ENCODE measurements around the gene HYAL1. TPM values are rescaled to one million over a fixed set of nuclear protein-coding genes. Genes with fewer than 3 reads are reported as not detected.
"Not testable (repeated sequence)": the region's sequence is repeated elsewhere in the genome, so short reads cannot be mapped to it uniquely, and the experiment has no call there.

Gene HYAL1
- total RNA-seq, 1 donor from 2014 or later = 0.22 TPM

- Mint-ChIP-seq H3K27ac (ENCODE audit: unreplicated experiment) (no peak overlapping the region), H3K4me1 (ENCODE audit: low read depth) (peaks cover 16% of the 10 kb centered on the region), H3K36me3 (ENCODE audit: low read depth) (peaks cover 5% of the 10 kb centered on the region), H3K9me3 (ENCODE audit: low read depth) (no peaks in the 10 kb centered on the region), H3K4me3 (ENCODE audit: unreplicated experiment) (no peak overlapping the region), H3K27me3 (ENCODE audit: low read depth) (no peaks in the 10 kb centered on the region)
- TF ChIP-seq, protein P1, sequence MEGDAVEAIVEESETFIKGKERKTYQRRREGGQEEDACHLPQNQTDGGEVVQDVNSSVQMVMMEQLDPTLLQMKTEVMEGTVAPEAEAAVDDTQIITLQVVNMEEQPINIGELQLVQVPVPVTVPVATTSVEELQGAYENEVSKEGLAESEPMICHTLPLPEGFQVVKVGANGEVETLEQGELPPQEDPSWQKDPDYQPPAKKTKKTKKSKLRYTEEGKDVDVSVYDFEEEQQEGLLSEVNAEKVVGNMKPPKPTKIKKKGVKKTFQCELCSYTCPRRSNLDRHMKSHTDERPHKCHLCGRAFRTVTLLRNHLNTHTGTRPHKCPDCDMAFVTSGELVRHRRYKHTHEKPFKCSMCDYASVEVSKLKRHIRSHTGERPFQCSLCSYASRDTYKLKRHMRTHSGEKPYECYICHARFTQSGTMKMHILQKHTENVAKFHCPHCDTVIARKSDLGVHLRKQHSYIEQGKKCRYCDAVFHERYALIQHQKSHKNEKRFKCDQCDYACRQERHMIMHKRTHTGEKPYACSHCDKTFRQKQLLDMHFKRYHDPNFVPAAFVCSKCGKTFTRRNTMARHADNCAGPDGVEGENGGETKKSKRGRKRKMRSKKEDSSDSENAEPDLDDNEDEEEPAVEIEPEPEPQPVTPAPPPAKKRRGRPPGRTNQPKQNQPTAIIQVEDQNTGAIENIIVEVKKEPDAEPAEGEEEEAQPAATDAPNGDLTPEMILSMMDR (IDR thresholded peaks at IDR 0.05) = no peak
- DNase-seq (ENCODE audit: low spot score) = no peak
Observed at GRCh38 chr3:50290161-50290641, 13.2 kb downstream of the HYAL1 start.

DNA sequence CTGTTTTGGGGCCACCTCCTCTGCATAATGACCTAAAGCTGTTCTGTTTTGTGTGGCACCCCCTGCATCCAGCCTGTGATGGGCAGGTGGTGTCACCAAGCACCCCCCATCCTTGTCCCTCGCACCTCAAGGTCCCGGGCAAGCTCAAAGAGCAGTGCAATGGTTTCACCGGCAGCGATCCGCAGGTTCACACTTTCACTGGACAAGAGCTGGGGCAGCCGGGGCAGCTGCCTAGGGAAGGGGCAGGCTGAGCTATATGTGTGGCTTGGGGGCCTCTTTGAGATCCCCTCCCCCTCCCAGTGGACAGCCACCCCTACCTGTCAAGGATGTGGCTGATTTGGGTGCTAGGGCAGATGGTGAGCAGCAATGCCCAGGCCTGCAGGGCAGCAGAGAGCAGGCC lies 14.2 kb downstream of the HYAL1 start:
- H3K27ac Mint-ChIP-seq (ENCODE audit: unreplicated experiment) = no peak overlapping the region
- H3K27me3 Mint-ChIP-seq (ENCODE audit: low read depth) = no peaks in the 10 kb centered on the region
- H3K4me1 Mint-ChIP-seq (ENCODE audit: low read depth) = peaks cover 16% of the 10 kb centered on the region
- H3K4me3 Mint-ChIP-seq (ENCODE audit: unreplicated experiment) = no peak overlapping the region
- TF ChIP-seq, protein P1 (IDR thresholded peaks at IDR 0.05) = no peak
- H3K36me3 Mint-ChIP-seq (ENCODE audit: low read depth) = peaks cover 5% of the 10 kb centered on the region
- H3K9me3 Mint-ChIP-seq (ENCODE audit: low read depth) = no peaks in the 10 kb centered on the region
- DNase-seq (ENCODE audit: low spot score) = no peak

DNA sequence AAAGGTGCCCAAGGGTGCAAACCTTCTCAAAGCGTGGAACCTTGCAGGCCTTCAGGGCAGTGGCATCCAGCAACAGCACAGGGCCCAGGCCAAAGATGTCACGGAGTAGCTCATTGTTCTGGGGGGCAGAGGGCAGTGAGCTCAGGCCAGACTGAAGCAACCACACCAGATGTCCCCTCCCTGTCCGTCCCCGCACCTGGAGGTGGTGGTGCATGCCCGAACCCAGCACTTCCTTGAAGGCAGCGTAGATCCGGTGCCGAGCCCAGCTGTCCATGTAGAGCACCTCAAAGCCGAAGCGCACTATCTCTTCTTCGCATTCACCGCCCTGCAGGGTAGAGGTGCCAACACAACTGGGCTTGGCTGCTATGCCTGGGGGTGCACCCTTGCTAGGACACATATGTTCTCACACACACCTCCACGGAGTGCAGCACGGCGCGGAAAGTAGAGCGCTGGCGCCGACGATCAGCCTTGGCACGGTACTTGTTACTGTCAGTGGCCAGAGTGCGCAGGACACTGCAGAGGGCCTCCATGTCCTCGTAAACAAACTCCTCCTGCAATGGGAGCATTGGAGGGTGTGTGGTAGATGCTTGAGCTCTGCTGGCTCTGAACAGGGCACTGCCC lies 14.9 kb downstream of the HYAL1 start:
- H3K36me3 Mint-ChIP-seq (ENCODE audit: low read depth) = peaks cover 5% of the 10 kb centered on the region
- no peaks in the 10 kb centered on the region for H3K9me3 Mint-ChIP-seq (ENCODE audit: low read depth)
- no peak overlapping the region for H3K27ac Mint-ChIP-seq (ENCODE audit: unreplicated experiment)
- peaks cover 16% of the 10 kb centered on the region for H3K4me1 Mint-ChIP-seq (ENCODE audit: low read depth)
- no peak for DNase-seq (ENCODE audit: low spot score)
- H3K4me3 Mint-ChIP-seq (ENCODE audit: unreplicated experiment) = no peak overlapping the region
- no peaks in the 10 kb centered on the region for H3K27me3 Mint-ChIP-seq (ENCODE audit: low read depth)
- TF ChIP-seq, protein P1 (IDR thresholded peaks at IDR 0.05) = no peak

- Mint-ChIP-seq H3K36me3 (ENCODE audit: low read depth) (peaks cover 5% of the 10 kb centered on the region), H3K27ac (ENCODE audit: unreplicated experiment) (no peak overlapping the region), H3K9me3 (ENCODE audit: low read depth) (no peaks in the 10 kb centered on the region), H3K4me1 (ENCODE audit: low read depth) (peaks cover 6% of the 10 kb centered on the region), H3K4me3 (ENCODE audit: unreplicated experiment) (no peak overlapping the region), H3K27me3 (ENCODE audit: low read depth) (no peaks in the 10 kb centered on the region)
- TF ChIP-seq, protein P1 (IDR thresholded peaks at IDR 0.05) = no peak
- DNase-seq (ENCODE audit: low spot score) = no peak
Observed at GRCh38 chr3:50287262-50287661, 16.1 kb downstream of the HYAL1 start.

GRCh38 chr3:50286322-50287227 lies 16.8 kb downstream of the HYAL1 start:
- TF ChIP-seq, protein P1 (IDR thresholded peaks at IDR 0.05) = no peak
- Mint-ChIP-seq H3K9me3 (ENCODE audit: low read depth) (no peaks in the 10 kb centered on the region), H3K27ac (ENCODE audit: unreplicated experiment) (no peak overlapping the region), H3K36me3 (ENCODE audit: low read depth) (peaks cover 5% of the 10 kb centered on the region), H3K4me3 (ENCODE audit: unreplicated experiment) (no peak overlapping the region), H3K27me3 (ENCODE audit: low read depth) (no peaks in the 10 kb centered on the region), H3K4me1 (ENCODE audit: low read depth) (peaks cover 6% of the 10 kb centered on the region)
- no peak for DNase-seq (ENCODE audit: low spot score)

GRCh38 chr3:50284121-50284520 lies 19.3 kb downstream of the HYAL1 start:
- DNase-seq (ENCODE audit: low spot score); H3K4me3 Mint-ChIP-seq (ENCODE audit: unreplicated experiment); H3K27ac Mint-ChIP-seq (ENCODE audit: unreplicated experiment); H3K9me3 Mint-ChIP-seq (ENCODE audit: low read depth); H3K27me3 Mint-ChIP-seq (ENCODE audit: low read depth); H3K4me1 Mint-ChIP-seq (ENCODE audit: low read depth); H3K36me3 Mint-ChIP-seq (ENCODE audit: low read depth): not testable (repeated sequence)

Measured in chondrocyte (in vitro differentiated cells).